ENCODE results near the gene TTLL13. TPM values are rescaled to one million over a fixed set of nuclear protein-coding genes. Genes with fewer than 3 reads are reported as not detected.

TTLL13 gene
- total and polyA plus RNA-seq, 2 donors (not counting 1 experiment from before 2014, with no cell fraction given): under 0.01 to 0.08 TPM

GRCh38 chr15:90210593-90210992, 38.8 kb upstream of the TTLL13 start:
- H4K20me1 ChIP-seq (ENCODE audit: control insufficient read depth, extremely low read depth, insufficient read depth, low read length): no peaks in the 10 kb centered on the region

GRCh38 chr15:90211009-90211408, 38.3 kb upstream of the TTLL13 start:
- Histone ChIP-seq H3K79me2 (ENCODE audit: control insufficient read depth, insufficient read depth, low read length) (no peaks in the 10 kb centered on the region), H3K27me3 (ENCODE audit: control insufficient read depth, insufficient read depth, low read length) (no peaks in the 10 kb centered on the region), H3K36me3 (ENCODE audit: control insufficient read depth, insufficient read depth, low read length) (no peaks in the 10 kb centered on the region), H3K4me1 (ENCODE audit: control insufficient read depth, extremely low read depth, insufficient read depth, low read length) (no peaks in the 10 kb centered on the region), H3K4me2 (ENCODE audit: extremely low read depth, insufficient read depth, low read length) (no peak overlapping the region), H3K4me3 (replicated peaks in 1 of 4; ENCODE audit: control extremely low read depth in 1 of 4, insufficient read depth in 1 of 4, low read depth in 3 of 4, low read length in 4 of 4) (no peak overlapping the region), H3K9ac (ENCODE audit: insufficient read depth, low read length) (no peak overlapping the region), H4K20me1 (ENCODE audit: control insufficient read depth, extremely low read depth, insufficient read depth, low read length) (no peaks in the 10 kb centered on the region), H3K9me3 (ENCODE audit: control insufficient read depth, insufficient read depth, low read depth, low read length) (no peaks in the 10 kb centered on the region), H2AFZ (ENCODE audit: low read length) (no peak overlapping the region), H3K27ac (ENCODE audit: insufficient read depth, low read length) (no peak overlapping the region)
- DNase-seq (ENCODE audit: low read depth in 2 of 2): no peak
- TF ChIP-seq CTCF (conservative IDR thresholded peaks at IDR 0.05 in 1 of 2, IDR thresholded peaks at IDR 0.05 in 1 of 2; ENCODE audit: low read depth in 1 of 2, low read length in 2 of 2) (no peak), EZH2 (IDR thresholded peaks at IDR 0.05; ENCODE audit: low read length, missing control alignments) (no peak)

More at GRCh38 chr15:90210593-90210992, 38.8 kb upstream of the TTLL13 start:
- Histone ChIP-seq H3K36me3 (ENCODE audit: control insufficient read depth, insufficient read depth, low read length) (no peaks in the 10 kb centered on the region), H2AFZ (ENCODE audit: low read length) (no peak overlapping the region), H3K4me2 (ENCODE audit: extremely low read depth, insufficient read depth, low read length) (no peak overlapping the region), H3K9ac (ENCODE audit: insufficient read depth, low read length) (no peak overlapping the region), H3K79me2 (ENCODE audit: control insufficient read depth, insufficient read depth, low read length) (no peaks in the 10 kb centered on the region), H3K4me3 (replicated peaks in 1 of 4; ENCODE audit: control extremely low read depth in 1 of 4, insufficient read depth in 1 of 4, low read depth in 3 of 4, low read length in 4 of 4) (no peak overlapping the region), H3K9me3 (ENCODE audit: control insufficient read depth, insufficient read depth, low read depth, low read length) (no peaks in the 10 kb centered on the region), H3K27me3 (ENCODE audit: control insufficient read depth, insufficient read depth, low read length) (no peaks in the 10 kb centered on the region), H3K4me1 (ENCODE audit: control insufficient read depth, extremely low read depth, insufficient read depth, low read length) (no peaks in the 10 kb centered on the region), H3K27ac (ENCODE audit: insufficient read depth, low read length) (no peak overlapping the region)
- DNase-seq (ENCODE audit: low read depth in 2 of 2): no peak
- TF ChIP-seq EZH2 (IDR thresholded peaks at IDR 0.05; ENCODE audit: low read length, missing control alignments) (no peak), CTCF (conservative IDR thresholded peaks at IDR 0.05 in 1 of 2, IDR thresholded peaks at IDR 0.05 in 1 of 2; ENCODE audit: low read depth in 1 of 2, low read length in 2 of 2) (no peak)

GRCh38 chr15:90211440-90212143, 37.8 kb upstream of the TTLL13 start:
- Histone ChIP-seq H2AFZ (ENCODE audit: low read length) (no peak overlapping the region), H3K79me2 (ENCODE audit: control insufficient read depth, insufficient read depth, low read length) (no peaks in the 10 kb centered on the region), H3K27me3 (ENCODE audit: control insufficient read depth, insufficient read depth, low read length) (no peaks in the 10 kb centered on the region), H3K4me2 (ENCODE audit: extremely low read depth, insufficient read depth, low read length) (no peak overlapping the region), H3K27ac (ENCODE audit: insufficient read depth, low read length) (no peak overlapping the region), H4K20me1 (ENCODE audit: control insufficient read depth, extremely low read depth, insufficient read depth, low read length) (no peaks in the 10 kb centered on the region), H3K9me3 (ENCODE audit: control insufficient read depth, insufficient read depth, low read depth, low read length) (no peaks in the 10 kb centered on the region), H3K9ac (ENCODE audit: insufficient read depth, low read length) (no peak overlapping the region), H3K4me3 (replicated peaks in 1 of 4; ENCODE audit: control extremely low read depth in 1 of 4, insufficient read depth in 1 of 4, low read depth in 3 of 4, low read length in 4 of 4) (no peak overlapping the region), H3K36me3 (ENCODE audit: control insufficient read depth, insufficient read depth, low read length) (no peaks in the 10 kb centered on the region), H3K4me1 (ENCODE audit: control insufficient read depth, extremely low read depth, insufficient read depth, low read length) (no peaks in the 10 kb centered on the region)
- peak; percentile 52 to 81 for DNase-seq (ENCODE audit: low read depth in 2 of 2)
- TF ChIP-seq EZH2 (IDR thresholded peaks at IDR 0.05; ENCODE audit: low read length, missing control alignments): no peak
- TF ChIP-seq CTCF (conservative IDR thresholded peaks at IDR 0.05 in 1 of 2, IDR thresholded peaks at IDR 0.05 in 1 of 2; ENCODE audit: low read depth in 1 of 2, low read length in 2 of 2): no peak
